Measurements from ENCODE around the gene CABP5.
"Not testable (repeated sequence)": the region's sequence is repeated elsewhere in the genome, so short reads cannot be mapped to it uniquely, and the experiment has no call there.

The CABP5 gene

GRCh38 chr19:48043675-48044258, at the start of gene CABP5:
Gene CABP5 (minus strand): TSS chr19:48044079. CDS start chr19:48043922, 157 bp downstream.
- no peaks in the 10 kb centered on the region for H3K27me3 ChIP-seq (ENCODE audit: control insufficient read depth in 1 of 2, insufficient read depth in 2 of 2, low read length in 2 of 2)
- no peak within 1 kb of the TSS for H3K4me3 ChIP-seq (ENCODE audit: low read depth in 1 of 2, low read length in 2 of 2)
- H3K27ac ChIP-seq (ENCODE audit: low read depth, low read length): no peak within 1 kb of the TSS
- no peaks in the 10 kb centered on the region for H3K36me3 ChIP-seq (ENCODE audit: control insufficient read depth in 1 of 2, insufficient read depth in 2 of 2, low read length in 2 of 2)
- H3K9me3 ChIP-seq (ENCODE audit: control insufficient read depth in 1 of 2, low read length in 2 of 2): no peaks in the 10 kb centered on the region
- no peak within 1 kb of the TSS for H3K9ac ChIP-seq (ENCODE audit: low read depth in 1 of 2, low read length in 2 of 2)
- H3K4me1 ChIP-seq (ENCODE audit: control insufficient read depth in 1 of 2, insufficient read depth in 2 of 2, low read length in 2 of 2): no peaks in the 10 kb centered on the region

GRCh38 chr19:48091111-48091718, 47.3 kb upstream of the CABP5 start:
- not testable (repeated sequence) for H3K27me3 ChIP-seq (ENCODE audit: control insufficient read depth in 1 of 2, insufficient read depth in 2 of 2, low read length in 2 of 2); H3K9me3 ChIP-seq (ENCODE audit: control insufficient read depth in 1 of 2, low read length in 2 of 2); H3K27ac ChIP-seq (ENCODE audit: low read depth, low read length); H3K4me3 ChIP-seq (ENCODE audit: low read depth in 1 of 2, low read length in 2 of 2); H3K4me1 ChIP-seq (ENCODE audit: control insufficient read depth in 1 of 2, insufficient read depth in 2 of 2, low read length in 2 of 2); H3K36me3 ChIP-seq (ENCODE audit: control insufficient read depth in 1 of 2, insufficient read depth in 2 of 2, low read length in 2 of 2); H3K9ac ChIP-seq (ENCODE audit: low read depth in 1 of 2, low read length in 2 of 2)

DNA sequence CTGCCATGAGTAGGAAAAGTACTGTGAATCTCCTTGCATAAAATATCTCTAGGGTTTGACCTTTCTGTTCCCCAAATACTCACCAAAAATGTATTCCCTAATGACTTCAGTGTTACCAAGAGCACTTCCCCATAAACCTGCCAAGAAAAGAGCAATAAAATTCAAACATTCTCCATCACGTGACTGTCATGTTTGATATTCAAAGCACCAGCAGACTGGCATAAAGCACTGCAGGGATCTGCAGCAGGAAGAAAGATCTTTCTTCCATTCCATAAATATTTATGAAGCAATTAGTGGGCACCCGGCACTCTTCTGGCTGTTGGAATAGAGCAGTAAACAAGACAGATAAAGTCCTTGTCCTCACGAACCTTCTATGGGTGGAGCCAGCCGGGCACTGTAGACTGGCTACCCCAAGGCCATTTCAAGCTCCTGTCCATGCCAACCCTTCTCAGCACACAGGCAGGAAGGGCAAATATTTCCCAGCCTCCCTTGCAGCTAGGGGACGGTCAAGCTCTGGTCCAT, 46.5 kb upstream of the CABP5 start:
- Histone ChIP-seq H3K9me3 (ENCODE audit: control insufficient read depth in 1 of 2, low read length in 2 of 2) (peaks cover 0 to 4% of the 10 kb centered on the region in 2 donors), H3K9ac (ENCODE audit: low read depth in 1 of 2, low read length in 2 of 2) (no peak overlapping the region), H3K36me3 (ENCODE audit: control insufficient read depth in 1 of 2, insufficient read depth in 2 of 2, low read length in 2 of 2) (no peaks in the 10 kb centered on the region), H3K4me1 (ENCODE audit: control insufficient read depth in 1 of 2, insufficient read depth in 2 of 2, low read length in 2 of 2) (peaks cover 0 to 6% of the 10 kb centered on the region in 2 donors), H3K4me3 (ENCODE audit: low read depth in 1 of 2, low read length in 2 of 2) (no peak overlapping the region), H3K27me3 (ENCODE audit: control insufficient read depth in 1 of 2, insufficient read depth in 2 of 2, low read length in 2 of 2) (no peaks in the 10 kb centered on the region), H3K27ac (ENCODE audit: low read depth, low read length) (no peak overlapping the region)

- H3K27ac ChIP-seq (ENCODE audit: low read depth, low read length); H3K36me3 ChIP-seq (ENCODE audit: control insufficient read depth in 1 of 2, insufficient read depth in 2 of 2, low read length in 2 of 2); H3K4me1 ChIP-seq (ENCODE audit: control insufficient read depth in 1 of 2, insufficient read depth in 2 of 2, low read length in 2 of 2); H3K9me3 ChIP-seq (ENCODE audit: control insufficient read depth in 1 of 2, low read length in 2 of 2); H3K4me3 ChIP-seq (ENCODE audit: low read depth in 1 of 2, low read length in 2 of 2); H3K27me3 ChIP-seq (ENCODE audit: control insufficient read depth in 1 of 2, insufficient read depth in 2 of 2, low read length in 2 of 2); H3K9ac ChIP-seq (ENCODE audit: low read depth in 1 of 2, low read length in 2 of 2): not testable (repeated sequence)
These were observed 45.1 kb upstream of the CABP5 start for GRCh38 chr19:48088991-48089390.

DNA sequence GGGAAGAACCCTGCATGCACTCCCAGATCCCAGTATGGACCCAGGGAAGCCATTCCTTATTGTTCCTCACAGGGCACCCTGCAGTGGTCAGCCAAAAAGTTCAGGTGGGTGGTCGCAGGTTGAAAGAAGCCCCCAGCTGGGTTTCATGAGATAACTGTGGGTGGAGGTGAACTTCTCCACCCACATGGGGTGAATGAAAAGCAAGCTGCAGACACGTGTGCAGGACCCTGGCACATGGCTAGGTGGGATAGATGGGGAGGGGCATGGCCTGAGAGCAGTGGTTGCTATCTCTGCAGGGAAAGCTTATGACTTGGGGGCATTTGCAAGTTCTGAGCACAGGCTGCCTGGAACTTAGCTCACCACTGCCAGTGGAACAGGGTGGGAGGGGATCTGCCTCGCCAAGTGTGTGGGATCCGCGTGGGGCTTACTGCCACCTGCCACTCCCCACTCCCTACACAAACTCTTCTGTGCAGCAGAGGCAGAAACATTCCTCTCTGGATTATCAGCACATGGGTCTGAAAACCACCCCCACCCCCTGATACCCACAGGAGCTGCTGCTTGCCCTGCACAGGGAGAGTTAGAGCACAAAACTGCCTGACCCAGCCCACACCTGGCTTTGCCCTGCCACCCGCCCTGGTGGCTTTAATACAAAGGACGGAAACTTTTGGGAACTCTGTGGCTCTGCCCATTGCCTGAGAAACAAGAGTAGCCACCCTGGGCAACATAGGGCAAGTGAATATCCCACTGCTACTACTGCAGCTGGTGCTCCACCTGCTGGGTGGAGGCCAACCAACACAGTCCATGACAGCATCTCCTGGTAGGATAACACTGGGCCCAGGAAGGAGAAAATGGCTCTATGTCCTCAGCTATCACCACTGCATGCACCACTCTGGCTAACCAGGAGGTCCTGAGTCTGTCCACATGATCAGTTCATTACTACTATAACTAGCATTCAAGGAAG, 42.3 kb upstream of the CABP5 start:
- H3K9ac ChIP-seq (ENCODE audit: low read depth in 1 of 2, low read length in 2 of 2): no peak overlapping the region
- no peak overlapping the region for H3K27ac ChIP-seq (ENCODE audit: low read depth, low read length)
- peaks cover 0 to 6% of the 10 kb centered on the region in 2 donors for H3K4me1 ChIP-seq (ENCODE audit: control insufficient read depth in 1 of 2, insufficient read depth in 2 of 2, low read length in 2 of 2)
- no peaks in the 10 kb centered on the region for H3K27me3 ChIP-seq (ENCODE audit: control insufficient read depth in 1 of 2, insufficient read depth in 2 of 2, low read length in 2 of 2)
- H3K36me3 ChIP-seq (ENCODE audit: control insufficient read depth in 1 of 2, insufficient read depth in 2 of 2, low read length in 2 of 2): no peaks in the 10 kb centered on the region
- no peak overlapping the region for H3K4me3 ChIP-seq (ENCODE audit: low read depth in 1 of 2, low read length in 2 of 2)
- no peaks in the 10 kb centered on the region for H3K9me3 ChIP-seq (ENCODE audit: control insufficient read depth in 1 of 2, low read length in 2 of 2)

DNA sequence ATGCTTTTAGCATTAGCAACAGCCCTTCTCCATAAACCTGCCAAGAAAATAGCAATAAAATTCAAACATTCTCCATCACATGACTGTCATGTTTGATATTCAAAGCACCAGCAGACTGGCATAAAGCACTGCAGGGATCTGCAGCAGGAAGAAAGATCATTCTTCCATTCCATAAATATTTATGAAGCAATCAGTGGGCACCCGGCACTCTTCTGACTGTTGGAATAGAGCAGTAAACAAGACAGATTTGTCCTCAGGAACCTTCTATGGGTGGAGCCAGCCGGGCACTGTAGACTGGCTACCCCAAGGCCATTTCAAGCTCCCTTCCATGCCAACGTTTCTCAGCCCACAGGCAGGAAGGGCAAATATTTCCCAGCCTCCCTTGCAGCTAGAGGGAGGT, 41.2 kb upstream of the CABP5 start:
- Histone ChIP-seq H3K27ac (ENCODE audit: low read depth, low read length) (no peak overlapping the region), H3K27me3 (ENCODE audit: control insufficient read depth in 1 of 2, insufficient read depth in 2 of 2, low read length in 2 of 2) (no peaks in the 10 kb centered on the region), H3K36me3 (ENCODE audit: control insufficient read depth in 1 of 2, insufficient read depth in 2 of 2, low read length in 2 of 2) (no peaks in the 10 kb centered on the region), H3K9ac (ENCODE audit: low read depth in 1 of 2, low read length in 2 of 2) (no peak overlapping the region), H3K4me1 (ENCODE audit: control insufficient read depth in 1 of 2, insufficient read depth in 2 of 2, low read length in 2 of 2) (peaks cover 0 to 5% of the 10 kb centered on the region in 2 donors), H3K9me3 (ENCODE audit: control insufficient read depth in 1 of 2, low read length in 2 of 2) (no peaks in the 10 kb centered on the region), H3K4me3 (ENCODE audit: low read depth in 1 of 2, low read length in 2 of 2) (no peak overlapping the region)

DNA sequence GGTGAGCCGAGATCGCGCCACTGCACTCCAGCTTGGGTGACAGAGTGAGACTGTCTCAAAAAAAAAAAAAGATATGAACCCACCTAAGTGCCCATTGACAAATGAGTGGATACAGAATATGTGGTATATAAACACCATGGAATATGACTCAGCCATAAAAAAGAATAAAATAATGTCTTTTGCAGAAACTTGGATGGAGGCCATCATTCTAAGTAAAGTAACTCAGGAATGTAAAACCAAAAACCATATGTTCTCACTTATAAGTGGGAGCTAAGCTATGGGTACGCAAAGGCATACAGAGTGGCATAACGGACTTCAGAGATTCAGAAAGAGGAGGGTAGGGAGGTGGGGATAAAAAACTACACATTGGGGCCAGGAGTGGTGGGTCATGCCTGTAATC, 37.2 kb upstream of the CABP5 start:
- H3K36me3 ChIP-seq (ENCODE audit: control insufficient read depth in 1 of 2, insufficient read depth in 2 of 2, low read length in 2 of 2): no peaks in the 10 kb centered on the region
- no peaks in the 10 kb centered on the region for H3K27me3 ChIP-seq (ENCODE audit: control insufficient read depth in 1 of 2, insufficient read depth in 2 of 2, low read length in 2 of 2)
- H3K4me3 ChIP-seq (ENCODE audit: low read depth in 1 of 2, low read length in 2 of 2): no peak overlapping the region
- H3K4me1 ChIP-seq (ENCODE audit: control insufficient read depth in 1 of 2, insufficient read depth in 2 of 2, low read length in 2 of 2): no peaks in the 10 kb centered on the region
- H3K9ac ChIP-seq (ENCODE audit: low read depth in 1 of 2, low read length in 2 of 2): no peak overlapping the region
- no peaks in the 10 kb centered on the region for H3K9me3 ChIP-seq (ENCODE audit: control insufficient read depth in 1 of 2, low read length in 2 of 2)
- H3K27ac ChIP-seq (ENCODE audit: low read depth, low read length): no peak overlapping the region

- not testable (repeated sequence) for H3K36me3 ChIP-seq (ENCODE audit: control insufficient read depth in 1 of 2, insufficient read depth in 2 of 2, low read length in 2 of 2); H3K9ac ChIP-seq (ENCODE audit: low read depth in 1 of 2, low read length in 2 of 2); H3K9me3 ChIP-seq (ENCODE audit: control insufficient read depth in 1 of 2, low read length in 2 of 2); H3K4me3 ChIP-seq (ENCODE audit: low read depth in 1 of 2, low read length in 2 of 2); H3K27me3 ChIP-seq (ENCODE audit: control insufficient read depth in 1 of 2, insufficient read depth in 2 of 2, low read length in 2 of 2); H3K4me1 ChIP-seq (ENCODE audit: control insufficient read depth in 1 of 2, insufficient read depth in 2 of 2, low read length in 2 of 2); H3K27ac ChIP-seq (ENCODE audit: low read depth, low read length)
These were observed 26.4 kb upstream of the CABP5 start for GRCh38 chr19:48070177-48070769.

DNA sequence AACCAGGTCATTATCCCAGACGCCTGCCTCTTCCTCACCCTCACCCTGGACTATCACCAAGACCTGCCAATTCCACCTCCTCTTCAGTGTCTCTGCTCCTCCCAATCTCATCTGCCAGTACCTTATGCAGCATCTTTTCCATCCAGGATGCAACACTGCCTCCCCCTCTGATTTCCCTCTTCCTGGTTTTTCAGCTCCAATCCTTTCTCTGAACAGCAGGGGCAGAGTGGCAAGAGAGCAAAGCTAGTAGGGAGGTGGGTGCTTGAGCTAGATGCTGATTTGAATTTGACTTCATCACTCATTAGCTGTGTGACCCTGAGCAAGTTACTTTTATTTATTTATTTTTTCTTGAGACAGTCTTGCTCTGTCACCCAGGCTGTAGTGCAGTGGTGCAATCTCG, 25.6 kb upstream of the CABP5 start:
- no peaks in the 10 kb centered on the region for H3K36me3 ChIP-seq (ENCODE audit: control insufficient read depth in 1 of 2, insufficient read depth in 2 of 2, low read length in 2 of 2)
- no peak overlapping the region for H3K9ac ChIP-seq (ENCODE audit: low read depth in 1 of 2, low read length in 2 of 2)
- no peaks in the 10 kb centered on the region for H3K4me1 ChIP-seq (ENCODE audit: control insufficient read depth in 1 of 2, insufficient read depth in 2 of 2, low read length in 2 of 2)
- H3K9me3 ChIP-seq (ENCODE audit: control insufficient read depth in 1 of 2, low read length in 2 of 2): no peaks in the 10 kb centered on the region
- no peaks in the 10 kb centered on the region for H3K27me3 ChIP-seq (ENCODE audit: control insufficient read depth in 1 of 2, insufficient read depth in 2 of 2, low read length in 2 of 2)
- H3K4me3 ChIP-seq (ENCODE audit: low read depth in 1 of 2, low read length in 2 of 2): no peak overlapping the region
- no peak overlapping the region for H3K27ac ChIP-seq (ENCODE audit: low read depth, low read length)

GRCh38 chr19:48064509-48064908, 20.6 kb upstream of the CABP5 start:
- Histone ChIP-seq H3K4me1 (ENCODE audit: control insufficient read depth in 1 of 2, insufficient read depth in 2 of 2, low read length in 2 of 2) (no peaks in the 10 kb centered on the region), H3K36me3 (ENCODE audit: control insufficient read depth in 1 of 2, insufficient read depth in 2 of 2, low read length in 2 of 2) (no peaks in the 10 kb centered on the region), H3K27me3 (ENCODE audit: control insufficient read depth in 1 of 2, insufficient read depth in 2 of 2, low read length in 2 of 2) (no peaks in the 10 kb centered on the region), H3K9ac (ENCODE audit: low read depth in 1 of 2, low read length in 2 of 2) (no peak overlapping the region), H3K27ac (ENCODE audit: low read depth, low read length) (no peak overlapping the region), H3K4me3 (ENCODE audit: low read depth in 1 of 2, low read length in 2 of 2) (no peak overlapping the region), H3K9me3 (ENCODE audit: control insufficient read depth in 1 of 2, low read length in 2 of 2) (no peaks in the 10 kb centered on the region)
